HCT116 (cell line): ENCODE results near the gene C1orf174. TPM values are rescaled to one million over a fixed set of nuclear protein-coding genes. Genes with fewer than 3 reads are reported as not detected.

Source experiments
- ATAC-seq: fragments of 200-7000 bp; cut with Tn5 transposase; 2 replicates; pipeline ENCODE4 v1.9.1; 2020; ENCODE audit warnings: mild to moderate bottlenecking, moderate library complexity
- BruUV-seq: library from RNA; stranded (reverse); fragments of 400-500 nt; replicated peaks from 2 replicates; lab custom pipeline; 2021; lab: Mats Ljungman, UMichigan
- CTCF ChIA-PET: fragments of 300-600 bp; sonication (Branson Sonifier 250); formaldehyde crosslinking; loops from one replicate; lab custom pipeline; 2021; ENCODE audit warnings: antibody characterized with exemption; lab: Charles Lee
- POLR2A ChIA-PET: fragments of 300-600, 350-600 bp; sonication (Branson Sonifier 250); formaldehyde crosslinking; loops from one replicate; lab custom pipeline; 2021; ENCODE audit warnings: antibody characterized with exemption; lab: Charles Lee
- RAD21 ChIA-PET, 2 experiments: fragments of 300-600 bp; sonication (Branson Sonifier 250); formaldehyde crosslinking; loops; one replicate each; lab custom pipeline; 2023; ENCODE audit warnings: low total read pairs in 2 of 2; ENCODE audit not compliant: uncharacterized antibody in 2 of 2, unreplicated experiment in 2 of 2, low non-redundant PET in 1 of 2; lab: Charles Lee
- DNase-seq: peaks from one replicate; pipeline ENCODE4 v3.0.0-alpha.2; 2010; ENCODE audit warnings: low read depth, low spot score
- H2AFZ ChIP-seq: fragments of 200-600 bp; shearing (Covaris generic), sonication (generic); 2 replicates; pipeline ENCODE4 v1.6.1; 2017; ENCODE audit warnings: low read depth, mixed run types, mixed read lengths, antibody characterized with exemption, low read length; ENCODE audit not compliant: poor library complexity, severe bottlenecking
- H3K27ac ChIP-seq: 2 replicates; pipeline ENCODE4 v1.5.1; 2012; ENCODE audit warnings: low read depth, low read length
- H3K27me3 ChIP-seq: fragments of 200-600 bp; sonication (generic); 2 replicates; pipeline ENCODE4 v1.6.1; 2016; ENCODE audit warnings: mixed run types, low read length, mixed read lengths; ENCODE audit not compliant: insufficient read depth
- H3K36me3 ChIP-seq, 2 experiments: fragments of 200-500 bp in 1 of 2; fragments of 200-600 bp in 1 of 2; sonication (Bioruptor generic) in 1 of 2; sonication (generic) in 1 of 2; 2 replicates each; pipeline versions ENCODE4 v1.5.1 to v1.6.1; 2014 to 2016; ENCODE audit warnings: low read length in 2 of 2, inconsistent platforms in 1 of 2, mixed read lengths in 1 of 2, mixed run types in 1 of 2; ENCODE audit not compliant: insufficient read depth in 2 of 2, control insufficient read depth in 1 of 2
- H3K4me1 ChIP-seq, 2 experiments: fragments of 200-600 bp in 1 of 2; sonication (generic) in 1 of 2; 2 replicates each; pipeline versions ENCODE4 v1.5.1 to v1.6.1; 2012 to 2017; ENCODE audit warnings: low read length in 2 of 2, inconsistent platforms in 1 of 2, mild to moderate bottlenecking in 1 of 2, mixed read lengths in 1 of 2, mixed run types in 1 of 2, moderate library complexity in 1 of 2; ENCODE audit not compliant: insufficient read depth in 2 of 2, control insufficient read depth in 1 of 2
- H3K4me2 ChIP-seq: fragments of 200-600 bp; sonication (generic); 2 replicates; pipeline ENCODE4 v1.6.1; 2017; ENCODE audit warnings: mixed run types, low read length, mixed read lengths
- H3K4me3 ChIP-seq, 2 experiments: fragments of 200-600 bp in 1 of 2; sonication (generic) in 1 of 2; replicated peaks in 1 of 2; 2 replicates each; pipeline ENCODE4 v1.5.1; 2011 to 2016; ENCODE audit warnings: low read length in 2 of 2, control low read depth in 1 of 2, low read depth in 1 of 2, mild to moderate bottlenecking in 1 of 2, mixed read lengths in 1 of 2, mixed run types in 1 of 2
- H3K79me2 ChIP-seq: fragments of 200-600 bp; sonication (generic); 2 replicates; pipeline ENCODE4 v1.6.1; 2017; ENCODE audit warnings: mild to moderate bottlenecking, mixed run types, low read length, moderate library complexity, mixed read lengths; ENCODE audit not compliant: insufficient read depth
- H3K9ac ChIP-seq: fragments of 200-600 bp; sonication (generic); 2 replicates; pipeline ENCODE4 v1.6.1; 2016; ENCODE audit warnings: low read length, mixed read lengths
- H3K9me2 ChIP-seq: fragments of 200-600 bp; sonication (generic), shearing (Covaris generic); 2 replicates; pipeline ENCODE4 v1.6.1; 2017; ENCODE audit warnings: mixed run types, mild to moderate bottlenecking, moderate library complexity; ENCODE audit not compliant: insufficient read depth
- H3K9me3 ChIP-seq, 2 experiments: fragments of 200-500 bp in 1 of 2; fragments of 200-600 bp in 1 of 2; sonication (Bioruptor generic) in 1 of 2; sonication (generic) in 1 of 2; 2 replicates each; pipeline ENCODE4 v1.6.1; 2014 to 2017; ENCODE audit warnings: low read length in 2 of 2, mixed read lengths in 2 of 2, inconsistent platforms in 1 of 2, low read depth in 1 of 2, mild to moderate bottlenecking in 1 of 2, mixed run types in 1 of 2, moderate library complexity in 1 of 2; ENCODE audit not compliant: control insufficient read depth in 1 of 2, insufficient read depth in 1 of 2
- H4K20me1 ChIP-seq: fragments of 200-600 bp; sonication (generic), shearing (Covaris generic); 2 replicates; pipeline ENCODE4 v1.6.1; 2017; ENCODE audit warnings: mixed run types, mild to moderate bottlenecking, moderate library complexity; ENCODE audit not compliant: insufficient read depth
- EGR1 ChIP-seq: IDR thresholded peaks from 2 replicates; pipeline ENCODE4 v1.6.1; 2012; ENCODE audit warnings: low read depth
- FOSL1 ChIP-seq: IDR thresholded peaks from 2 replicates; pipeline ENCODE4 v1.6.1; 2012; ENCODE audit warnings: low read depth
- REST ChIP-seq: IDR thresholded peaks from 2 replicates; pipeline ENCODE4 v1.6.1; 2012; ENCODE audit warnings: low read depth
- SIN3A ChIP-seq: IDR thresholded peaks from 2 replicates; pipeline ENCODE4 v1.6.1; 2012; ENCODE audit warnings: low read depth
- YY1 ChIP-seq: IDR thresholded peaks from 2 replicates; pipeline ENCODE4 v1.6.1; 2011; ENCODE audit warnings: low read length, low read depth, moderate library complexity, mild to moderate bottlenecking; ENCODE audit not compliant: insufficient replicate concordance; ENCODE audit errors: extremely low read depth
- ZBTB33 ChIP-seq: IDR thresholded peaks from 2 replicates; pipeline ENCODE4 v1.6.1; 2011; ENCODE audit warnings: mild to moderate bottlenecking, low read length, moderate library complexity; ENCODE audit not compliant: insufficient replicate concordance; ENCODE audit errors: extremely low read depth
- ZFX ChIP-seq: fragments of 450-650 bp; IDR thresholded peaks from 2 replicates; pipeline ENCODE4 v1.6.1; 2017
- intact Hi-C: fragments of 100-400 bp; cut with micrococcal nuclease; formaldehyde crosslinking; loops from 2 replicates; pipeline ENCODE4 v1.10.0; 2022
- total RNA-seq: library from RNA; stranded (reverse); gene quantifications from one replicate; pipeline ENCODE4 v1.2.1, GENCODE V29; 2021; ENCODE audit not compliant: unreplicated experiment

The C1orf174 gene
- total RNA-seq, 1 experiment from 2014 or later, result 33.7 TPM

- ChIA-PET CTCF (no interaction called here), POLR2A (no interaction called here), RAD21 (no interaction called here)
- Histone ChIP-seq H3K27me3 (no peaks in the 10 kb centered on the region), H3K9me3 (no peaks in the 10 kb centered on the region), H3K4me3 (no peak overlapping the region), H3K4me2 (no peak overlapping the region), H2AFZ (no peak overlapping the region), H3K9ac (no peak overlapping the region), H3K79me2 (no peaks in the 10 kb centered on the region), H3K27ac (no peak overlapping the region), H3K36me3 (peaks cover 9 to 12% of the 10 kb centered on the region in 2 experiments; a peak in 3 of 4 replicates), H3K4me1 (no peaks in the 10 kb centered on the region), H4K20me1 (no peaks in the 10 kb centered on the region), H3K9me2 (no peaks in the 10 kb centered on the region)
- no peak for DNase-seq
- intact Hi-C loops, result no loop called here
- no TSS peak for BruUV-seq
- TF ChIP-seq YY1, result no peak
- TF ChIP-seq ZFX, result no peak
- TF ChIP-seq SIN3A, result no peak
- ATAC-seq, result no peak
These were observed 15.1 kb downstream of the C1orf174 start for GRCh38 chr1:3884966-3885365.

GRCh38 chr1:3883194-3883925, 16.7 kb downstream of the C1orf174 start:
- Histone ChIP-seq H3K4me2 (no peak overlapping the region), H2AFZ (no peak overlapping the region), H3K4me1 (no peaks in the 10 kb centered on the region), H3K9ac (no peak overlapping the region), H4K20me1 (no peaks in the 10 kb centered on the region), H3K27ac (no peak overlapping the region), H3K4me3 (no peak overlapping the region), H3K27me3 (no peaks in the 10 kb centered on the region), H3K79me2 (no peaks in the 10 kb centered on the region), H3K9me3 (peaks cover 3 to 4% of the 10 kb centered on the region in 2 experiments; a peak in 2 of 4 replicates), H3K9me2 (no peaks in the 10 kb centered on the region), H3K36me3 (peaks cover 3 to 4% of the 10 kb centered on the region in 2 experiments; a peak in 2 of 4 replicates)
- no TSS peak for BruUV-seq
- ChIA-PET RAD21 (no interaction called here), CTCF (no interaction called here), POLR2A (no interaction called here)
- DNase-seq, result no peak
- intact Hi-C loops, result no loop called here
- TF ChIP-seq EGR1 (no peak), FOSL1 (no peak), REST (no peak), ZFX (no peak), ZBTB33 (no peak)
- ATAC-seq, result no peak
